CD4-positive, alpha-beta T cell treated with Interleukin-1 beta for 1 hour (primary cell): ENCODE results near the gene IGBP1.
"Not testable (repeated sequence)": the region's sequence is repeated elsewhere in the genome, so short reads cannot be mapped to it uniquely, and the experiment has no call there.

Experiments
- DNase-seq, 2 donors: peaks; one replicate each; pipeline ENCODE4 v3.0.0-alpha.2; 2020 to 2022

The IGBP1 gene

DNA sequence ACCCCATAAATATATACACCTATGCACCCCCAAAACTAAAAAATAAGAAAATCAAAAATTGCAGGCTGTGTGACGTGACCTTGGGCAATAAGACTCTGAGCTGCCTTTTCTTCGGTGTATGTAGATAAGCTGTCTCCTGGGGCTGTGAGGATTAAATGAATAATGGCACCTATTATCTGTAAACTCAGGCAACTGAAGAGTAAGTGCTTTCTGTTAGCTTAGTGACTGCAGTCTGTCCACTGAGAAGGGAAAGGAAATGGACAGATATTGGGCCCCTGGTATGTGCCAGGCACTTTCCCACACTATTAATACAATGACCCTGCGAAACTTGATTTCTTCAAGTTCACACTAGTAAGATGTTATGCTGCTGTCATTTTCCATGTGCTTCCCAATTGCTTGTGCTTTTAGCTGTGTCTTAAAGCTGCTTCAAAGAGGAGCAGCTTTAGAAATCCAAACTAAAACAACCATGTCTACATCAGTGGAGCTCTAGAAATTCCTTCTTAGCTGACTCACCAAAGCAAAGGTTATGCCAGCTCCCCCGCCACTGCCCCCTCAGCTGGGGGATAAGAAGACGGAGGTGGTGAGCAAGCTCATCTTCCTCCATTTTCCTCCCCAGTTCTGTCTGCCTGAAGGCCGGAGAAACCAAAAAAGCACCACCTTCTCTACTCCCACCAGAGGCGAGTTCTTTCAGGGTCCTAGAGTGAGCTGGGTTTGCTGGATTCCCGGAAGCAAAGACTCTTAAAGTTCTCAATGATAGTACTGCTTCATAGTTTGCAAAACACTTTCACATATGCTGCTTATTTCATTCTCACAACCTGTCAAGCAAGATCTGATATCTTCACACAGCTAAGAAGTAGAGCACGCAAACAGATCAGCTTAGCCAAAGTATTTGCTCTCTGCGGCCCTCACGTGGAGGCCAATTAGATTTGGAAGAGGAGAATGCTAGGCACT, 35.3 kb downstream of the IGBP1 start:
- no peak for DNase-seq

GRCh38 chrX:70169281-70169680, 36.0 kb downstream of the IGBP1 start:
- no peak for DNase-seq

GRCh38 chrX:70171624-70172023, 38.4 kb downstream of the IGBP1 start:
- DNase-seq, result no peak

DNA sequence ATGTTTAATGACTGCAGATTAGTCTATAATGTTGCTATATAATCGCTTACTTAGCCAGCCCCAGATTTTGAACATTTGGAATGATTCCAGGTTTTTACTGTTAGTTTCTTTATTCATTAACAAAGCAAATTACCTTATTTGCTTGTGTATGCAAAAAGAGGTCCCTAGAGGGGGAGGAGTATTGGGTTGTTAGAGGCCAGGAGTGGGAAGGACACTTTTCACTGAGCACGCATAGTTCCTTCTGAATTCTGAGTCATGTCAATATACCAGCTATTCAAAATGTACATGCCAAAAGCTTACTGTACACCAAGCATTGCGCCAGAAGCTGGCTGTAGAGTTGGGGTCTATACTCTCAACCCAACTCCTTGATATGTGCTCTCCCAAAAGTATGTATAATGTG, 39.0 kb downstream of the IGBP1 start:
- no peak for DNase-seq

DNA sequence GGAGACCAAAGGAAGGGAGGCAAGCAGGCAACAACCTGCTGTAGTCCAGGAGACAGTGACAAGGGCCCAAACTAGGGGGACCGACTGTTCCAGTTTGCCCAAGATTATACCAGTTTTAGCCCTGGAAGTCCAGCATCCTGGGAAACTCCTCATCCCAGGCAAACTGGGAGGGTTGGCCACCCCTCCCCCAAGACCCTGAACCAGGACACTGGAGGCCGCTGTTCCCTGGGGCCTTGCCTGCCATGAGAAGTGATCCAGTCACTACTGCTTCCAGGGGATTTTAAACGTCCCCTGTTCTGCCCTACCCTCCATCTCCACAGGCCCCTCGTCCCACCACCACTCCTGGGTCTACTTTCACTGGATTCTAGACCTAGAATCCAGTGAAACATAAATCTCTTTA, 39.7 kb downstream of the IGBP1 start:
- DNase-seq, result no peak

- no peak for DNase-seq
These were observed 41.5 kb downstream of the IGBP1 start for GRCh38 chrX:70174754-70175153.

- DNase-seq, result no peak
These were observed 42.1 kb downstream of the IGBP1 start for GRCh38 chrX:70175338-70175737.

DNA sequence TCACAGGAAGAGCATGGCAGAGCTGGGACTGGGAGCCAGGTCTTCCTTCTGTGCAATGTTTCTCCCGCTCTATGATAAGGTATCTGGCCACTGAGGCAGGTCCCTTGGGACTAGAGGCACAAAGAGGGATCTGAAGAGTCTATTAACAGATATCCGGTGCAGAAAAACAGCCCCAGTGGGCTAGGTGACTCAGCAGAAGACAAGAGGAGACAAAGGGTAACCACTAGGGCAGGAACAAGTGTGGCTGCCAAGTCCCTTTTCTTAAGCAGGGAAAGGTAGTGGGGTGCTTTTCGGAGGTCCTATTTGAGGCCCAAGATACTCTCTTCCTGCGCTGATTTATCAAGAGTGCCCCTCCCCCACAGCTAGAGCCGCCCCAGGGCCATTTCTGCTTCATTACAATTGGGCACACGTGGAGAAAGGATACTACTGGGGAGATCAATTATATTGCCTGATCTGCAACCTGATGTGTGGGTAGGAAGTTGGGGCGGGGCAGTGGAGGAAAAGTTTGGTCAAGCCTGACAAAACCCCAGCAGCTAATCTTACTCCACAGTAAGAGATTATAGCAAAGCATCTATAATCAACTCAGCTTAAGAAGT, 43.8 kb downstream of the IGBP1 start, which contains the start of gene DGAT2L6:
TSS of gene DGAT2L6 (plus strand) at position 546 of the 596 bp plus-strand sequence. CDS start 100 bp downstream, outside the sequence.
- DNase-seq, result no peak

DNA sequence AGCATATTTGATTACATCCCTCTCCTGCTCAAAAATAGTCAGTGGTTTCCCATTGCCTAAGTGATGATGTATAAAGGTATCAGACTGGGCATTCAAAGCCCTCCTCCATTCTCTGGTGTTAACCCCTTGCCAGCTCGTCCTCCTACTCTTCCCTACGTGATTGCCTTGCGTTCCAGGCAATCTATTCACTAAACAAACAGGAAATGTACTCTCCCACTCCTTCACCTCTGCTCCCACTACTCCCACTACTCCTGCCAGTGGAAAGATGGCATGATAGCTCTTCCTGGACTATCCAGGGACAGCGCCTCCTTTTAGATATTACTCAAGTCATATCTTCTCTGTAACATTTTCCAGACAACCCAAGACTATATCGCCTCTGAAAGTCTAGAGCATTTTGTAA, 49.8 kb downstream of the IGBP1 start:
- DNase-seq, result no peak

GRCh38 chrX:70190225-70190624, 57.0 kb downstream of the IGBP1 start:
- DNase-seq, result no peak

DNA sequence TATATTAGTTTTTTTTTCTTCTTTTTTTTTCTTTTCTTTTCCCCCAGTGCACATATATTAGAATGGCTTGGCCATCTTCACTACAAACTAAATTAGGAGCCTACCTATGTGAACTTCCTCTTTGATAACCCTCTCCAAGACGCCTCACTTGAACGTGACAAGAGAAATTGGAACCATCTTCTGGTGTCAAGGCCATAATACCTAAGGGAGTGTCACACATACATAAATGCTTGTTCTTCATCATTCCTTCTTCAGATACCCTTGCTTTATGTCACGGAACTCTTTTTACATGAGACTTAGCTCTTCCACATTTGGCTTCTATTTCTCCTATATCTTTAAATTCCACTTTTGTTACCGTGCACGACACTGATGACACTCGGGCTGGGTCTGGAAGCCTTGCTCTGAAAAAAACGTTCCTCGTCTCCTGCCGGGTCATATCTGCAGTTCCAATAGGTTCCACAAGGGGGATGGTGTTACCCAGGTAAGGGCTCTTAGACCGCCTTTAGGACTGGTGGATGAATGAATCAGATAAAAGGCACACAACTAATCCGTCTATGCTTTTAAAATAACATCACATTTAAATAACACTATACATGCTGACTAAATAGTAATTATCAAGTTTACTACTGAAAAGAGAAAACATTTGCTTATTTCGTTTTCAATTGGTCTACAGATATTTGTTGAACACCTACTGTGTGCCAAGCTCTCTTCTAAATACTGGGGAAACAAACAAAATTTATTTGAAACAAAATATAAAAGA, 63.9 kb downstream of the IGBP1 start:
- DNase-seq, result peak; percentile 47 to 69

GRCh38 chrX:70201732-70202131, 68.5 kb downstream of the IGBP1 start:
- DNase-seq, result no peak

- no peak for DNase-seq
These were observed 75.2 kb downstream of the IGBP1 start for GRCh38 chrX:70208479-70208878.

DNA sequence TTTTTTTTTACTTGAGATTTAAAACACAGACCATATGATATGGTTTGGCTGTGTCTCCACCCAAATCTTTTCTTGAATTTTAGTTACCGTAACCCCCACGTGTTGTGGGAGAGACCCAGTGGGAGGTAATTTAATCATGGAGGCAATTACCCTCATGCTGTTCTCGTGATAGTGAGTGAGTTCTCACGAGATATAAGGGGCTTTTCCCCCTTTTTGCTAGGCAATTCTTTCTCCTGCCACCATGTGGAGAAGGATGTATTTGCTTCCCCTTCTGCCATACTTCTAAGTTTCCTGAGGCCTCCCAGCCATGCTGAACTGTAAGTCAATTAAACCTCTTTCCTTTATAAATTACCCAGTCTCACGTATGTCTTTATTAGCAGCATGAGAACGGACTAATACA, 76.3 kb downstream of the IGBP1 start:
- DNase-seq, result not testable (repeated sequence)
